SK-N-SH treated with all-trans-retinoic acid at 6 μM for 48 hours (cell line): ENCODE data around the gene CAD.

Experiments
- CREB5 ChIP-seq: fragments of 250-450 bp; sonication (Bioruptor Pico); IDR thresholded peaks from 2 replicates; pipeline ENCODE4 v1.5.1; 2020; ENCODE audit warnings: low read depth, mild to moderate bottlenecking, moderate library complexity
- CSDC2 ChIP-seq: fragments of 250-450 bp; sonication (Bioruptor Pico); IDR thresholded peaks from 2 replicates; pipeline ENCODE4 v1.5.0; 2020; ENCODE audit warnings: mild to moderate bottlenecking, moderate library complexity
- CSRNP3 ChIP-seq: fragments of 250-450 bp; sonication (Bioruptor Pico); IDR thresholded peaks from 2 replicates; pipeline ENCODE4 v1.5.1; 2021; ENCODE audit warnings: mild to moderate bottlenecking, moderate library complexity
- ISL1 ChIP-seq: fragments of 250-450 bp; sonication (Bioruptor Pico); IDR thresholded peaks from 2 replicates; pipeline ENCODE4 v2.1.2; 2022; ENCODE audit warnings: mild to moderate bottlenecking, moderate library complexity
- OSR1 ChIP-seq: fragments of 250-450 bp; sonication (Bioruptor Pico); IDR thresholded peaks from 2 replicates; pipeline ENCODE4 v1.8.0; 2022; ENCODE audit warnings: moderate library complexity, mild to moderate bottlenecking, inconsistent platforms
- PATZ1 ChIP-seq: fragments of 250-450 bp; sonication (Bioruptor Pico); IDR thresholded peaks from 2 replicates; pipeline ENCODE4 v1.8.0; 2020; ENCODE audit warnings: mild to moderate bottlenecking, moderate library complexity, borderline replicate concordance
- PPARA ChIP-seq: fragments of 250-450 bp; sonication (Bioruptor Pico); IDR thresholded peaks from 2 replicates; pipeline ENCODE4 v1.5.0; 2020; ENCODE audit warnings: mild to moderate bottlenecking, borderline replicate concordance
- RARB ChIP-seq: fragments of 250-450 bp; sonication (Bioruptor Pico); IDR thresholded peaks from 2 replicates; pipeline ENCODE4 v1.8.0; 2021; ENCODE audit warnings: mild to moderate bottlenecking, moderate library complexity
- TCF4 ChIP-seq: fragments of 250-450 bp; sonication (Bioruptor Pico); IDR thresholded peaks from 2 replicates; pipeline ENCODE4 v1.8.0; 2021; ENCODE audit warnings: mild to moderate bottlenecking, moderate library complexity, borderline replicate concordance
- TSHZ2 ChIP-seq: fragments of 250-450 bp; sonication (Bioruptor Pico); IDR thresholded peaks from 2 replicates; pipeline ENCODE4 v1.5.0; 2020; ENCODE audit warnings: mild to moderate bottlenecking, moderate library complexity
- ZFP3 ChIP-seq: fragments of 250-450 bp; sonication (Bioruptor Pico); IDR thresholded peaks from 2 replicates; pipeline ENCODE4 v1.5.0; 2020; ENCODE audit warnings: mild to moderate bottlenecking, moderate library complexity
- ZNF70 ChIP-seq: fragments of 450-650 bp; formaldehyde crosslinking; IDR thresholded peaks from 2 replicates; pipeline ENCODE4 v1.5.0; 2020; ENCODE audit warnings: mild to moderate bottlenecking, moderate library complexity

- TF ChIP-seq CSRNP3 (CRISPR knock-in tag) (no peak), PPARA (no peak), ISL1 (no peak), OSR1 (CRISPR knock-in tag) (no peak), ZFP3 (no peak), TSHZ2 (CRISPR knock-in tag) (no peak), ZNF70 (CRISPR knock-in tag) (no peak), TCF4 (CRISPR knock-in tag) (no peak), CSDC2 (no peak), PATZ1 (CRISPR knock-in tag) (no peak), CREB5 (CRISPR knock-in tag) (no peak), RARB (CRISPR knock-in tag) (no peak)
Observed at GRCh38 chr2:27220091-27220490, 2.9 kb downstream of the CAD start.
